Activated CD4-positive, CD25-positive, alpha-beta regulatory T cell treated with anti-CD3 and anti-CD28 coated beads, Interleukin-2, amount 50 U/mL, for 72 hours (primary cell): ENCODE measurements around the gene CEP170B.
A peak's percentile ranks its signal among the peaks of the same experiment; 100 is the strongest.

Experiments
- DNase-seq: peaks from one replicate; pipeline ENCODE4 v3.0.0; 2021

Gene CEP170B

DNA sequence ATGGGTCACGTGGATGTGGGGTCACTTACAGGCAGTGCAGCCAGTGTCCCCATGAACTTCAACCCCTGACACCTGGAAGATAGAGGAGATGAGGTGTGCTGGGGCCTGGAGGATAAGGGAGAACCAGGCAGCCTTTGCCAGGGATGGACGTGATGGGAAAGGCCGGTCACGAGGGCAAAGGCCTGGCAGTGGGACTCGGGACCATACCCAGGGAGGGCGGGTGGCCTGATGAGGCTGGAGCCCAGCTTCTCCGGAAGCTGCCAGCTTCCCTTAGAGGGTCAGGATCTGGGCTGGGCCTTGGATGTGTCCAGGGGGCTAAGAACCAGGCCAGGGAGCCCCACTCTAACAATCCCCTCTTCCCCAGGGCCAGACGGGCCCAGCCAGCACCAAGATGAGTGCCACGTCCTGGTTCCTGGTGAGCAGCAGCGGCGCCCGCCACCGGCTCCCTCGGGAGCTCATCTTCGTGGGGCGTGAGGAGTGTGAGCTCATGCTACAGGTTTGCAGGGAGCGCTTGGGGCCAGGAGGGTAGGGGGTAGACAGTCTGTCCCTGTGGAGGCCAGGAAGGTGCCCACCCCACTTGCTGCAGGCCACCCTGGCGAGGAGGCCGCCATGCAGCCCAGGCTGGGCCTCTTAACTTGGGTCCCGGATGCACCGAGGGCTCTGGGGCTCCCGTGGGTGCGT, 3.1 kb downstream of the CEP170B start:
- DNase-seq: no peak

DNA sequence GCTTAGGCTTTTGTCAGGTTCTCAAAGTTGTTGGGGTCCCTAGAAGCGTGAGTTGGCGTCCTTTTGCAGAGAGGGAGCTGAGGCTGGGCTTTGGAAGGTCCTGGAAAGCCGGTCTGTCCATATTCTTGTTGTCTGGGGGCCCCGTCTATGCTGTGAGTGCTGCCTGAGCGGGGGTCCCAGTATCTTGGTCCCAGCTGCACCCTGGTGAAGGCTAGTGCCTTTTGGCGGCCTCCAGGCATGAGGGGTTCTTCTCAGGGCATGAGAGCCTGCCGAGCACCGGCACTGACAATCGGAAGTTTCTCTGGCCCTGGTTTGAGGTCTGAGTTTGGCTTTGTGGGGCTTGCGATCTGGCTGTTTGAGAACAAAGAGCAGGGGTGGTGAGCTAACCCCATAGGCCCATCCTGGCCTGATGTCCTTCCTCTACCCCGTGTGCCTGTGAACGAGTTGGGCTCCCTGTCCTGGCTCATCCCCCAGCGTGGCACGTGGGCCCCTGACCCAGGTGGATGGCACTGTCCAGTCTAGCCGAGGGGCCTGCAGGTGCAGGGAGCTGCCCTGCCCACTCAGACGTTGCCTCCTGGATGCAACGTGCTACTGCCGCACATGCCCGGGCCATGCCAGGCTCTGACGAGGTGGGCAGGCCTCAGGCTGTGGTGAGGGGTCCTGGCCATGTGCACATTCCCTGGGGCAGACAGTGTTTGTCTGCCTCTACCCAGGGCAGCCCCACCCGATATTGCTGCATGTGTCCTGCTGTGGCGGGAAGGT, 3.9 kb downstream of the CEP170B start:
- no peak for DNase-seq

DNA sequence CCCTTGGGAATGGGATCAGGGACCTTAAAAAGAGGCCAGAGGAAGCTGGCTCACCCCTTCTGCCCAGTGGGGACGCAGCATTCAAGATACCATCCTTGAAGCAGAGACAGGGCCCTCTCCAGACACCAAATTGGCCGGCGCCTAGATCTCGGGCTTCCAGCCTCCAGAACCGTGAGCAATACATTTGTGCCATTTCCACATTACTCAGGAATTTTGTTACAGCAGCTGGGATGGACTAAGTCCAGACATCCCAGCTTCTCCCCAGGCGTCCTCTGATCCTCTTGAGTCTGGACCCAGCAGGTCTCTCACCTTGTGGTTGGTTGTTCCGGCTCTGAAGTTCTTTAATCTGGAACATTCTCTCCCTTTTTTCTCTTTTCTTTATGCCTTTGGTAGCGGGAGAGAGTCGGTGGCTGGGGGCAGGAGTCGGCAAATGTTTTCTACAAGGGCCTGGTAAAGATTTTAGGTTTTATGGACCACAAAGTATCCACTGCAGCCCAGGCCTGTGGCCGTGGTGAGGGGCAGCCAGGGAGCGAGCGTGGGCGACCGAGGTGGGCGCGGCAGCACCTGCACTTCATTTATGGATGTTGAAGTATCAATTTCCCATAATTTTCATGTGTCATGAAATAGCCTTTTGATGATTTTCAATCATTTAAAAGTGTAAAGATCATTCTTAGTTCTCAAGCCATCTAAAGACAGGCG, 4.8 kb downstream of the CEP170B start:
- no peak for DNase-seq

DNA sequence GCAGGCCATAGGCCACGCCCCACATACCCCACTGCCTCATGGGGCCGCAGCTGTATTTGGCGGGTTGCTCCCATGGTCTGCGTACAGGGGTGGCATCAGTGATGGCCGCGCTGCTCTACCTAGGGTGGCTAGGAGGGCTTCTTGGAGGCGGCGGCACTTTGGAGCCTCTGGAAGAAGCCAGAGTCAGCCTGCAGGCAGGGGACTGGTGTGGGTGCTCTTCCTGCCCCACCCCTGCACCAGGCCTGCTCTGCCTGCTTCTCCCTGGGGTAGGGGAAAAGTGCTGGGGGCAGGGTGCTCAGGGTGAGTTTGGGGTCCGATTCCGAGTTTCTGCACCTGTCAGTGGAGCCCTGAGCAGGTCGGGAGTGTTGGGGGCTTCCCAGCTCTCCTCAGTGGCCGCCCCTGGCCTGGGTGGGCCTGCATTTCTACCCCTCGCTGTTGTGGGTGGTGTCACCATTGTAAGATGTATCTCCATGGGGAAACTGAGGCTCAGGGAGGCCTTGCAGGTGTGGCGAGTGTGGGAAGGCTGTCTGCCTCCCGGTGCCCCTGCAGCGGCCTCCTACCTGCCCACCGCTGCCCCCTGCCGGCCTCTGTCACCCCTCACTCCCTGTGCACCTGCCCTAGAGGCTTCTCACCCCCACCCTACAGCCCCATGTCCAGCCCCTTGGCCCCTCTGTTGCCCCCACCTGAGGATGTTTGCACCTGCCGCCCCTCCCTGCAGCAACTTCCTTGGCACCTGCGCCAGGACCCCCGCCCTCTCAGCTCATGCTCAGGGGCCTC, 5.5 kb downstream of the CEP170B start:
- DNase-seq: peak; percentile 52

DNA sequence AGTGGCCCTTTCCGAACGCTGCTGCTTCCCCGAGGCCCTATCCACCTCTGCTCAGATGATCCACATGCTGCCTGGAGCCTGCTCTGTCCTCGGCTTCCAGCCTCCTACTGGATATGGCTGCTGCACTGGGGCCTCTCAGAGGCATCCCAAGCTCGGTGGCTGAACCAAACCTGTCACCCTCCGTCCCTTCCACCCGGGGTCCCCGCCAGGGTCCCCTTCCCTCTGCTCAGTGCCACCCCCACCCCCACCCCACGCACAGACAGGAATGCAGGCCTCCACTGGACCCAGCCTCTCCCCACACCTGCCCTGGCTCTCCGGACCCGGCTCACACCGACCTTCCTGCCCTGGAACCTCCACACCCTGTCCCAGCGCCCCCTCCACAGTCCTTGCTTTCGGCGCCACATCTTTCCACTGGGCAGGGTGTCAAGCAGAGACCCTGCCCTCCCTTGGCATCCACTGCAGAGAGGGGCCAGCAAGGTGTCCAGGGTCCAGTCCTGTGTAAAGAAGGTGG, 6.1 kb downstream of the CEP170B start:
- DNase-seq: no peak

DNA sequence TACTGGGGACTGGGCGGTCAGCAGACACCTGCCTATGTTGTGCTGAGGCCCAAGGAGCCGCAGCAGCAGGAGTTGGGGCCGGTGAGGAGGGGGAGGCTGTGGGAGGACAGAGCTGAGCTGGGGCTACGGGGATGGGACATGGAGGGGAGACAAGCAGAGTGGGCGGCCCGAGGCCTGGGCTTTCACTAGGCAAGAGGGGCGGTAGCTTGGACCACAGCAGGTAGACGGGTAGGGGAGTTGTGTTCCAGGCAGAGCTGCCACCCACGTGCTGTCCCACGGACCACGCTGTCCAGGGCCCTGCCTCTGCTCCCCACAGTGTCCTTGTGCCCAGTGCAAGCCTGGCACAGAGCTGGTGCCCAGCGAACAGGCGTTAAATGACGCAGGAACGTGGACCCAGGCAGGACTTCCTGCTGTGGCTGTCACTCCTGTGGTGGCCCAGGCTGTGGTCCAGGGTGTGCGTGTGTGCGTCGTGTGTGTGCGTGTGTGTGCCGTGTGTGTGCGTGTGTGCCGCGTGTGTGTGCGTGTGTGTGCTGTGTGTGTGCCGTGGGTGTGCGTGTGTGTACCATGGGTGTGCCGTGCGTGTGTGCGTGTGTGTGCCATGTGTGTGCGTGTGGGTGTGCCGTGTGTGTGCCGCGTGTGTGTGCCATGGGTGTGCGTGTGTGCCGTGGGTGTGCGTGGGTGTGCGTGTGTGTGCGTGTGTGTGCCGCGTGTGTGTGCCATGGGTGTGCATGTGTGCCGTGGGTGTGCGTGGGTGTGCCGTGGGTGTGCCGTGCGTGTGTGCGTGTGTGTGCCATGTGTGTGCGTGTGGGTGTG, 6.8 kb downstream of the CEP170B start:
- no peak for DNase-seq

DNA sequence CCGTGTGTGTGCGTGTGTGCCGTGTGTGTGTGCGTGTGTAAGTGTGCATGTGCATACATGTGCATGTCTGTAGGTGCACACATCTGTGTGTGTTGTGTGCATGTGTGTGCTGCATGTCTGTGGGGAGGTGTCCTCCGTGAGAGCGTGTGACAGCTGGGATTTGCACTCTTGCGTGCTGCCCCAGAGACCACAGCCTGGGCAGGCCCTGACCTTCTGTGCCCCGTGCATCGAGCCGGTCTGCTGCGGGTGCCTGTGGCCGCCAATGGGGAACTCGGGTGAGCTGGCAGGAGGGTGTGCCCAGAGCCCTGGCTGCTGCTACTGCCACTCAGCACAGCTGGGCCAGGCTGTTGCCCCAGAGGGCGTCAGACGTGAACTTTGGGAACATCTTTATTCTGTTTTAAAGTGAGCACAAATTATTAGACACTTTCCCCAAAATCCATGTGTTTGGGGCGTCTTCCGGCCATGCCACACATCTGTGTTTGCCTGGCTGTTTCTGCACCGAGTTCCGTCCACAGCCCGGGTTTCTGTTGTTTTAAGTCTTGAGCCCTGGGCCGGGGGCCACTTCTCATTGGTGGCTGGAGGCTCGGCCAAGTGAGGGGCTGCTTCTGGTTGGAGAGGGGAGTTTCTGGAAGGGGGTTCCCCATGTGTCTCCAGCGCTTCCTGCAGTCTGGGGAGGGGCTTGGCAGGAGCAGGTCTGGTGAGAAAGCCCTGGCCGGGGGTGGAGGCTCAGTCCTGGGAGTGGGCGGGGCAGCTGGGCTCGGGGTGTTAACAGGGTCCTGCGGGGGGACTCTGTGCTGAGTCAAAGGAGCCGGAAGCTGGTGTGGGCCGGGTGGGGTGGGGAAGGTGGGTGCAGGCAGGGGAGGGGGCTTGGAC, 7.6 kb downstream of the CEP170B start:
- DNase-seq: no peak

GRCh38 chr14:104873380-104874055, 8.4 kb downstream of the CEP170B start:
- DNase-seq: no peak

GRCh38 chr14:104874110-104874531, 9.1 kb downstream of the CEP170B start:
- DNase-seq: no peak

DNA sequence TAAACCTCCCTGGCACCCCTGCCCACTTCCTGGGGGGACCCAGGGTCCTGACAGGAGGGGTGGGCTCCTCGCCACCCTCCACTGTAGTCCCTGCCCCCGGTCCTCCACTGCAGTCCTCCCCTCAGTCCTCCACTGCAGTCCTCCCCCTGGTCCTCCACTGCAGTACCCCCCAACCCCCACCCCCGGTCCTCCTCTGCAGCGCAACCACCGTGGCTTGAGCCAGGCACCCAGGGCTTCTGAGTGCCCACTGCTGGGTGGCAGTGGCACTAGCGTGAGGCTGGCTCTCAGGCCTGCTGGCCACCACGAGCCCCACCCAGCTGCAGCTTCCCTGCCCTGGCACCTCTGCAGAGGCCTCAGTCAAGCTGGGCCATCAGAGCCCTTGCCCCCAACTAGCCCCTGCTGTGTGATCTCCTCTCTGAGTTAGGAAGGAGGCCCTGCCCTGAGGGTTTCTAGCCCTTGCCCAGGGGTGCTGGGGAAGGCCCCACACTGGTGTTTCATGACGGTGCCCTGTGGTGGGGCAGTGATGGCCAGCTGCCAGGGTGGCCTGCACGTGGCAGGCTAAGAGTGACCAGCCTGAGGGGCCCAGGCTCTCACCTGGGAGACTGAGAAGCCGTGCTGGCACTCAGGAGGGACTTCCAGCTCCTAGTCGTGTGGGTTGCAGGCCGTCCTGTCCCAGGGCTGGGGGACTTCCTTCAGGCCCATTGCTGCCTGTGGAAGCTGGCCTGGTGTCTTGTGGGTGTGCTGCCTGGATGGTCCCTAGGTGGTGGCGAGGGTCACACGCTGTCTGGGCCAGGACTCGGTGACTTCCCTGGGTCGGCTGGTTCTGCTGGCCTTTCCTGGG, 9.7 kb downstream of the CEP170B start:
- no peak for DNase-seq

- DNase-seq: no peak
These were observed 10.3 kb downstream of the CEP170B start for GRCh38 chr14:104875412-104875751.

DNA sequence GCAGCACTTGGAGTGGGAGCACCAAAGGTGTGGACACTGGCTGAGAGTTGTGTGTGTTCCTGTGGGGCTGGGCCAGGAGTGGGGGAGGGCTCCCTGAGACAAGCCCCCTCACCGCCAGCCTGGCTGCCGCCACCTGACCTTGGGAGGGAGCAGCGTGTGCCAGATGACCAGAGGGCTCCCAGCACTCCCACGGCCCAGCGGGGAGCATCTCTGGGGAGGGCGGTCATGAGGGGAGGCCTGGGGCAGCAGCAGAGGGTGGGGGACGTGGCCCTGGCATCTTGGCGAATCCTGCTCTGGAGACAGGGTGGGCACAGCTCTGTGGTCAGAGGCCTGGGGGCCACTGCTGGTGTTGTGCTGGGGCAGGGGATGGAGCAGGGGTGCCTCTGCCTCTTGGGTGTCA, 10.7 kb downstream of the CEP170B start:
- DNase-seq: no peak

- DNase-seq: peak; percentile 51
These were observed 11.2 kb downstream of the CEP170B start for GRCh38 chr14:104876251-104876699.

GRCh38 chr14:104877066-104877805, 12.2 kb downstream of the CEP170B start:
- no peak for DNase-seq

DNA sequence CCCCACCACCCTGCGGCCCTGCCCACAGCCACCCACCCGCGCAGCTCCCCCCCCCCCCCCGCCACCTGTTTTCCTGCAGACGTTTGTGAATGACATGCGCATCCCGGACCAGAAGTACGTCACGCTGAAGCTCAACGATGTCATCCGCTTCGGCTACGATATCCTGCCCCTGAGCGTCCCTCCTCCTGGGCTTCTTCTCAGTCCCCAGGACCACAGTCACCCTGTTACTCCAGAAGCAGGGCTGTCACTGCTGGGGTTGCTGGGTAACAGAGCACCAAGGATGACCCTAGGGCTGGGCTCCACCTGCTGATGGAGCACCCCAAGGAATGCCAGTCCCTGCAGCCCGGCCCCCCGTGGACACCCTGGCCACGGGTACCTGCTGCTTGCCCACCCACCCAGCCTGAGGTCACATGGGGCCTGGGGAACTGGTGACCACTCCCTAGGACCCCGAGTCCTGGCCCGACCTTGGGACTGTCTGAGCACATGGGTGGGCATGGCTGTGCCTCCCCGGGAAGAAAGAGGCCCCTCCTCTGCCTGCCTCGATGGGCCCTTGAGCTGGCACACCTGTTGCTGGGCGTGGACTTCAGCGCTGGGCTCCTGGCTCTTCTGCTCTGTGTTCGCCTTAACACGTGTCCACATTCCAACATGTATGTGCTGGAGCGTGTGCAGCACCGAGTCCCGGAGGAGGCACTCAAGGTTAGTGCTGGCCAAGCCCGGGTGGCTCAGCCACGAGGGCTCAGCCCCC, 12.9 kb downstream of the CEP170B start:
- DNase-seq: no peak

GRCh38 chr14:104878582-104878981, 13.5 kb downstream of the CEP170B start:
- no peak for DNase-seq

- no peak for DNase-seq
These were observed 14.3 kb downstream of the CEP170B start for GRCh38 chr14:104879201-104879982.
